VCaP (cell line): ENCODE results near the gene CCDC86.
"Not testable (repeated sequence)": the region's sequence is repeated elsewhere in the genome, so short reads cannot be mapped to it uniquely, and the experiment has no call there.

Experiments
- H3K27ac ChIP-seq: fragments of 450-650 bp; 2 replicates; pipeline ENCODE4 v1.5.1; 2017
- TF ChIP-seq, protein P1 (sequence below): fragments of 450-650 bp; conservative IDR thresholded peaks from 2 replicates; pipeline ENCODE4 v1.5.1; 2017; ENCODE audit warnings: mild to moderate bottlenecking, moderate library complexity

Gene CCDC86

DNA sequence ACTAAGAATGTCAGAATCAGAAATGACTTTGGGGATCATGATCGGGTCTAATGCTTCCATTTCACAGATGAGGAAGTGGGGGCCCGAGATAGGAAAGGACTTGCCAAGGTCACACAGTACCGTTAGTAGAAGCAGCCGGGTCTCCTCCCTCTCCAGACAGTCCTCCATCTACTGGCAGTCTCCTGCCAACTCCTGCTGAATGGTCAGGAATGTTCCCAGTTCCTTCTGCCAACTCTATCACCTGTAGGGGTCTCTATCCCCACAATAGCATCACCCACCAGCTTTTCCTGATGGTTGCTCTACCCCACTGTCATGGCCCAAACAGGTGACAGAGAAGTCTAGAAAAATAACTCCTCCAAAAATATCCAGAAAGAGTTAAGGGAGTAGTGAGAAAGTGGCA is 23.9 kb upstream of the CCDC86 start:
- H3K27ac ChIP-seq, result no peak overlapping the region
- TF ChIP-seq, protein P1, sequence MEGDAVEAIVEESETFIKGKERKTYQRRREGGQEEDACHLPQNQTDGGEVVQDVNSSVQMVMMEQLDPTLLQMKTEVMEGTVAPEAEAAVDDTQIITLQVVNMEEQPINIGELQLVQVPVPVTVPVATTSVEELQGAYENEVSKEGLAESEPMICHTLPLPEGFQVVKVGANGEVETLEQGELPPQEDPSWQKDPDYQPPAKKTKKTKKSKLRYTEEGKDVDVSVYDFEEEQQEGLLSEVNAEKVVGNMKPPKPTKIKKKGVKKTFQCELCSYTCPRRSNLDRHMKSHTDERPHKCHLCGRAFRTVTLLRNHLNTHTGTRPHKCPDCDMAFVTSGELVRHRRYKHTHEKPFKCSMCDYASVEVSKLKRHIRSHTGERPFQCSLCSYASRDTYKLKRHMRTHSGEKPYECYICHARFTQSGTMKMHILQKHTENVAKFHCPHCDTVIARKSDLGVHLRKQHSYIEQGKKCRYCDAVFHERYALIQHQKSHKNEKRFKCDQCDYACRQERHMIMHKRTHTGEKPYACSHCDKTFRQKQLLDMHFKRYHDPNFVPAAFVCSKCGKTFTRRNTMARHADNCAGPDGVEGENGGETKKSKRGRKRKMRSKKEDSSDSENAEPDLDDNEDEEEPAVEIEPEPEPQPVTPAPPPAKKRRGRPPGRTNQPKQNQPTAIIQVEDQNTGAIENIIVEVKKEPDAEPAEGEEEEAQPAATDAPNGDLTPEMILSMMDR, result no peak

DNA sequence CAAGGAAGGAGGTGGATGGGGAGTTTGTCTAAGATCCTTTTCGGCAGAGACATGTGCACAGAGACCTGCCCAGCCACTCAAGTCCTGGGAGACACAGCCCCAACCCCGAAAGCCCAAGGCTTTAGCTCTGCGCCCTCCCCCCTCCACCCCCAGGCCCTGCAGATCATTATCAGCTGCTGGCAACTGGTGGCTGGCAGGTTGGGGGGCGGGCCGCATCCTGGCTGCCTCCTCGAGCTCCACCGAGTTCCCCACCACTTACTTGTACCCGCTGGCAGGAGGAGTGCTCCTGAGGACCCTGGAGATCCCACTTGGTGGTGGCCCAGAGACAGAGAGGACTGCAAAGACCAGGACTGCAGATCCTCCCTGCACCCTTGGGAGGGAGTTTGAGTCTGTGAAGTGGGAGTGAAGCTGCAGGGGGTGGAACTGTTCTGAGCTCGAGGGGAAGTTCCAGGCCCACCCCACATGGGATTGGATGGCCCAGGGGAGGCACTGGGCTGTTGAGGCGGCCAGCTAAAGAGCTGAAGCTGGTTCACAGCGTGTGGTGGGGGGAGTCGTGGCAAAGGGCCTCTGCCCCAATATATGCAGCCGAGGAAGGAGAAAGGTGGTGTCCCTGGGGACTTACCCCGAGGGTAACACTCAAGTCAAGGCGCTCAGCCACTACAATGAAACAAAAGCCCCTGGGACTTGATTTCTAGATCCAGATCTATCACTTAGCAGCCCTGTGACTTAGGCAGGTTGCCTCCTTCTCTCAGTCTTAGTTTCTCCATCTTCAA is 19.9 kb upstream of the CCDC86 start:
- H3K27ac ChIP-seq, result no peak overlapping the region
- TF ChIP-seq, protein P1, result no peak

GRCh38 chr11:60823745-60824306 is 18.1 kb upstream of the CCDC86 start:
- H3K27ac ChIP-seq, result not testable (repeated sequence)

GRCh38 chr11:60825118-60825517 is 16.8 kb upstream of the CCDC86 start:
- TF ChIP-seq, protein P1, result no peak
- no peak overlapping the region for H3K27ac ChIP-seq

- no peak overlapping the region for H3K27ac ChIP-seq
- TF ChIP-seq, protein P1, result no peak
Observed at GRCh38 chr11:60825790-60826189, 16.1 kb upstream of the CCDC86 start.

DNA sequence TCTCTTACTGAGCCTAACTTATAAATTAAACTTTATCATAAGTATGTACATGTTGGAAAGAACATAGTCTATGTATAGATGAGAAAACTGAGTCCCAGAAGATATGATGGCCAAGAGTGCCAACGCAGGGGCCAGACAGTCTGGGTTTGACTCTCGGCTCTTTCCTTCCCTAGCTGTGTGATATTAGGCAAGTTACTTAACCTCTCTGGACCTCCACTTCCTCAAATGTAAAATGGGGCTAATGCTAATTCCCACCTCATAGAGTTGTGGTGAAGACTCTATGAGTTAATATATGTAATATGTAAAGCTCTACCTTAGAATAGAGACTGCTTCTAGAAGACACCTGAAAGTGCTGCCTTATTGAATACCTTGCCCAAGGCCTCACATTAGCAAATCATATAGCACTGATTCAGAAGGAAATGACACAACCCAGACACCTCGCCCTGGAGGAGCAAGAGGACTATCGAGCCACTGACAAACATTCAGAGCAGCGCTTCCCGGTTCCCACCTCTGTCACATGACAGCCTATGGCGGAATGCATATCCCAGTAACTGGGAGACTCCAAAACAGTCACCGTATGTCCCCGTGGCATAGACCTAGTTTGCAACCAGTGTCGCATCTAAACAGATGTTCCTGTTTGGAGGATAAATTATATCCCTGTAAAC is 11.3 kb upstream of the CCDC86 start:
- TF ChIP-seq, protein P1, result no peak
- H3K27ac ChIP-seq, result peak overlapping the region; percentile 73

DNA sequence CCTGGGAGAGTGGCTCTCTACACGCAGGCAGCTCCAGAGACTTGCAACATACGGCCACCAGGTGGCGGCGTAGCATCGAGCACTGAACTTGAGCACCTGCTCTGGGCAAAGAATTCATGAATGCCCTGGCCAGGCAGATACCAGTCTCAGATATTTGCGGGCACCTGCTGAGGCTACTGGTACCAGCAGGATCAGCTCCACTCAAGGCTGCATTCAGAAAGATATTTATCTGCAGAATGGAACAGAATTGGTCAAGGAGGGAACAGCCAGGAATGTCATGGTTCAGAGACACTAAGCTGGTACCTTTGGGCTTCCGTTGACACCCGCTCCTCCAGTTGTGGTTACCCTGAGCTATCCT is 10.8 kb upstream of the CCDC86 start:
- peak overlapping the region; percentile 73 for H3K27ac ChIP-seq
- TF ChIP-seq, protein P1, result peak; percentile 95

GRCh38 chr11:60831501-60832079 is 10.3 kb upstream of the CCDC86 start:
- TF ChIP-seq, protein P1, result no peak
- H3K27ac ChIP-seq, result peak overlapping the region; percentile 73
